Activated CD4-positive, alpha-beta T cell treated with anti-CD3 and anti-CD28 coated beads, Interleukin-10, Interleukin-2, amounts not matched to agents 100 ng/mL and 50 ng/mL, durations not matched to agents 16 hours and 8 hours (primary cell): ENCODE results near the gene RAB5A.
"Not testable (repeated sequence)": the region's sequence is repeated elsewhere in the genome, so short reads cannot be mapped to it uniquely, and the experiment has no call there.

Source experiments
- DNase-seq: peaks from one replicate; pipeline ENCODE4 v3.0.0-alpha.2; 2020

RAB5A gene

GRCh38 chr3:19950316-19950715 is 3.4 kb downstream of the RAB5A start:
- DNase-seq: no peak

GRCh38 chr3:19954676-19955075 is 7.8 kb downstream of the RAB5A start:
- DNase-seq: no peak

DNA sequence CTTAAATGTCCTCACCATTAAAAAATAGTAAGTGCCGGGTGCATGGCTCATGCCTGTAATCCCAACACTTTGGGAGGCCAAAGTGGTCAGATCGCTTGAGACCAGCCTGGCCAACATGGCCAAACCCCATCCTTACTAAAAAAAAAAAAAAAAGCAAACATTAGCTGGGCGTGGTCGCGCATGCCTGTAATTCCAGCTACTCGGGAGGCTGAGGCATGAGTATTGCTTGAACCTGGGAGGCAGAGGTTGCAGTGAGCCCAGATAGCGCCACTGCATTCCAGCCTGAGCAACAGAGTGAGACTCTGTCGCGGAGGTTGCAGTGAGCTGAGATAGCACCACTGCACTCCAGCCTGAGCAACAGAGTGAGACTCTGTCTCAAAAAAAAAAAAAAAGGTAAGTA is 10.5 kb downstream of the RAB5A start:
- not testable (repeated sequence) for DNase-seq

GRCh38 chr3:19959505-19959904 is 12.6 kb downstream of the RAB5A start:
- no peak for DNase-seq

DNA sequence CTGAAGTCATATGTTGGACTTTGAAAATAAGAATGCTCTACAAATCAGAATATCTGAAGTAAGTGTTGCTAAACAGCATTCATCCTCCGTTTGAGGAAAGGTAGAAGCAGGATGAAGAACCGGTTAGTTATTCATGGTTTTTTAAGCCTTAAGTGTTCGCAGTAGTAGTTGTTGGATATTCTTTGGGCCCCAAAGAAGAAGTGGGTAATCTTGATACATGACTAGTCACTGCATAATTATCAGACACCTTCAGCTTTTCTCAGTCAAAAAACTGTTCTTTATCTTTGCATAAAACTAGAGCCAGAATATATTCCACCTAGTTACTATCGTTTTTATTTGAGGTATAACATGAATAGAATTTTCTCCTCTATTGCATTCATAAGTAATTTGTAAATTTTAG is 13.8 kb downstream of the RAB5A start:
- no peak for DNase-seq

- no peak for DNase-seq
Observed at GRCh38 chr3:19961960-19962359, 15.1 kb downstream of the RAB5A start.

GRCh38 chr3:19967208-19967607 is 20.3 kb downstream of the RAB5A start:
- no peak for DNase-seq

- no peak for DNase-seq
Observed at GRCh38 chr3:19967812-19968211, 20.9 kb downstream of the RAB5A start.

DNA sequence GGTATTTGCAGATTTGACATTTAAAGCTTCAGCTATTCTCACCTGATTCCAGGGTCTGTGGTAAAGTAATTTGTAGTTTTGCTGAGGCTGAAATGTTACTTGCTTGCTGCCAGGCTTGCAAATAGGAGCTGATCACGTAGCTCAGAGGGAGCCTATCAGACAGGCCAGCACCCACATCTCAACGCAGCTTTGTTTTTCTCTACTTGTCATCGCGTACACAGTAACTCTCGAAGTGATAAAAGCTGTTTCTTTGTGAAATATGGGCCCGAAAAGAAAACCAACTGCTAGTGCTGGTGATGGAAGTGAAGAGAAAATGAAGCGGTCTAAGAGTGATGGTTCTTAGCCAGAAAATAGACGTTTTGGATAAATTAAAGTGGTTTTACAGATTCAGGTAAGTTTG is 23.4 kb downstream of the RAB5A start:
- DNase-seq: no peak

DNA sequence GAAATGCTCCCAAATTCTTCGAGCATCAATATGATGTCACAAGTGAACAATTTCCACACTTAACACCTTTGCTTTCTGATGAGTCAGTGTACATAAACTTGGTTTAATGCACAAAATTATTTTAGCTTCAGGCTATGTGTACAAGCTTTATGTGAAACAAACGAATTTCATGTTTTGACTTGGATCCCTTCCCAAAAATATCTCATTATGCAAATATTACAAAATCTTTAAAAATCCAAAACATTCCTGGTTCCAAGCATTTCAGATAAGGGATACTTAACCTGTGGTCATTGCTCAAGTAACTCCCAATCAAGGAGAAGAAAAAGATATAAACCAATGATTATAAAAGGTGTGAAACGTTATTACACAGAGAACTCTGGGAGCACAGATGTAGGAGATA is 25.2 kb downstream of the RAB5A start:
- DNase-seq: no peak

GRCh38 chr3:19988904-19989303 is 42.0 kb downstream of the RAB5A start:
- not testable (repeated sequence) for DNase-seq

DNA sequence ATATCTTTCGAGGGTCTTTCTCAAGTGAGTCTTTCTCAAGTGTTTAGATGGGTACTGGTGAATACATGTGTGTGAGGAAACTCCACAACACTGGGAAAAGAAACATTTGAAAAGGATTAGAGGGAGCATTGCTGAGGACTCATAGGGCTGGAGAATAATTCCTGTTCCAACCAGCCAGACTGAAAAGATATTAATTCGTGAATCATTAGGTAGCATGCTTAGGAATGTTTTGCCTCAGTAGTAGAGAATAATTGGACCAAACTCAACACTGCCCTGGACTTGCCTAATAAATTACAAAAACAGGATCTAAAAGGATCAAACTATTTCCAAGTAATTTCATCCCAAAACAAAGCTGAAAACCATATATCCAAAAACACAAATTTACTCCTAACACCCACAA is 47.9 kb downstream of the RAB5A start:
- DNase-seq: no peak

- DNase-seq: no peak
Observed at GRCh38 chr3:19997502-19997901, 50.6 kb downstream of the RAB5A start.

GRCh38 chr3:20001932-20002331 is 55.0 kb downstream of the RAB5A start:
- DNase-seq: no peak

DNA sequence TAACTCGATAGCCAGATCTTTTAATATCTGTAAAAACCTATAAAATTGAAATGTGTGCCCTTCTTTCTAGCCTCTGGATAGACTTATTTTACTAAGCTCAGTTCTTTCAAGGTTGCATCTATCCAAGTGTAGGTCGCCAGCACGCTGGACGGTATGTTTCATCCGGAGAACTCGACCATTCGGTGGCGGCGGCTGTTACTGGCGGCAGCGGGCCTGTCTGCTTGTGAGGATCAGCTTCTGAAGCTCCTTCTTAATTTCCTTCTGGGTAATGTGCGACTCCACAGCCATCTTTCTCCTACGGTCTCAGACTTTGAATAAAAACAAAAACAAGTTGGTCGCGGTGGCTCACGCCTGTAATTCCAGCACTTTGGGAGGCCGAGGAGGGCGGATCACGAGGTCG is 61.1 kb downstream of the RAB5A start:
- no peak for DNase-seq

GRCh38 chr3:20008646-20009045 is 61.7 kb downstream of the RAB5A start:
- no peak for DNase-seq

- no peak for DNase-seq
Observed at GRCh38 chr3:20012164-20012563, 65.3 kb downstream of the RAB5A start, which contains the start of gene PP2D1. Gene PP2D1 (minus strand): TSS chr3:20012264. CDS start chr3:20012072, 192 bp downstream.

DNA sequence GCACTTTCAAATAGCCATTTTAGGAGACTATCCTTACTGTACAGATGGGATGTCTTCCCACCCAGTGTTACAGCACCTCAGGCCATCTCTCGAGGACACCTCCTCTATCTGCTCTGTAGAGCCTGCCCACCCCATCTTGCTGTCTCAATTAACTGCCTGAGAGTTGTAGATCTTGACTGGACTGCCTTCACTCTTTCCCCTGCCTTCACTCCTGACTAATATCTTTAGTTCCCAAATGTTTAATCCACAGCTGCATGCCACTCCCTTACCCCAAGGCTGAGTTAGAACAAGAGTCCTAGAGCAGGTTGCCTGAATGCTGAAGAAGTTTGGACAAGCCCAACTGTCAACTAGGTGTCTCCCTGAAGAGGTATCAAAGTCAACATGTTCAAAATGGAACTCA is 66.5 kb downstream of the RAB5A start:
- peak; percentile 7 for DNase-seq

GRCh38 chr3:20015525-20015924 is 68.6 kb downstream of the RAB5A start:
- DNase-seq: no peak

DNA sequence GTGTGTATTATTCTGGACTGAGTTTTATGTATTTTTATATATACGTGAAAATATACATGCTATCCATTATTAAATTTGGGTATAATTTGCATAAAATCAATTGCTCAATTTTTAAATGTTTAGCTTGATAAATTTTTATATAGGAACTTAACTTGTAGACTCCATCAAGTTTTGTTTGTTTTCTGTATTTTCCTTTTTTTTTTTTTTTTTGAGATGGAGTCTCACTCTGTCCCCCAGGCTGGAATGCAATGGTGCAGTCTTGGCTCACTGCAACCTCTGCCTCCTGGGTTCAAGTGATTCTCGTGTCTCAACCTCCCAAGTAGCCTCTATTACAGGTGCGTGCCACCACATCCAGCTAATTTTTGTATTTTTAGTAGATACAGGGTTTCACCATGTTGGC is 69.2 kb downstream of the RAB5A start:
- not testable (repeated sequence) for DNase-seq

DNA sequence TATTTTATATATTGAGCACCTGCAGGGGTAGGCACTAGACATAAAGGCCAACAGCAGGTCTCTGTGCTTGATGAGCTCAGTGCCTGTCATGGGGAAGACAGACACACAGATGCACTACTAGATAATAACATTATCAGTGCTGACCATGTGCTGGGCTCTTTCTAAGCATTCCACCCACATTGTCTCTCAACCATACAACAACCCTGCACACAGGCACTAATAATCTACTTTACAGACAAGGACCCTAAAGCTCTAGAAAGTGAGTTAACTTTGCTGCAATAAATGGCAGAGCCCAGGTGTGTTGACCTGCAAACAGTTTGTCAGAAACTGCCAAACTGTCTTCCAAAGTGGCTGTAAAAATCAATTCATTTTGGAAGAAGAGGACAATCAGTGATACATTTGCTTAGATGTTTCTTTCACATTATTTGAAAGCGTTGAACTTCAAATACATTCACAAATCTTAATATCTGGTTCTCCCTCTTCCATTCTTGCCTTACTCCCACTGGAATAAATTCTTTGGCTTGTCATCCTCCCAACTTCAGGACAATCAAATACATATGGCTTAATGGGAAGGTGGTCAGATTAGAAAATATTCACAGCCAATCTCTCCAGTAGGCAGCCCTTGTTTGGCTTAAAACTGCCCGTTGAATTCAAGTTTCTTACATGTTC is 76.2 kb downstream of the RAB5A start:
- DNase-seq: no peak

DNA sequence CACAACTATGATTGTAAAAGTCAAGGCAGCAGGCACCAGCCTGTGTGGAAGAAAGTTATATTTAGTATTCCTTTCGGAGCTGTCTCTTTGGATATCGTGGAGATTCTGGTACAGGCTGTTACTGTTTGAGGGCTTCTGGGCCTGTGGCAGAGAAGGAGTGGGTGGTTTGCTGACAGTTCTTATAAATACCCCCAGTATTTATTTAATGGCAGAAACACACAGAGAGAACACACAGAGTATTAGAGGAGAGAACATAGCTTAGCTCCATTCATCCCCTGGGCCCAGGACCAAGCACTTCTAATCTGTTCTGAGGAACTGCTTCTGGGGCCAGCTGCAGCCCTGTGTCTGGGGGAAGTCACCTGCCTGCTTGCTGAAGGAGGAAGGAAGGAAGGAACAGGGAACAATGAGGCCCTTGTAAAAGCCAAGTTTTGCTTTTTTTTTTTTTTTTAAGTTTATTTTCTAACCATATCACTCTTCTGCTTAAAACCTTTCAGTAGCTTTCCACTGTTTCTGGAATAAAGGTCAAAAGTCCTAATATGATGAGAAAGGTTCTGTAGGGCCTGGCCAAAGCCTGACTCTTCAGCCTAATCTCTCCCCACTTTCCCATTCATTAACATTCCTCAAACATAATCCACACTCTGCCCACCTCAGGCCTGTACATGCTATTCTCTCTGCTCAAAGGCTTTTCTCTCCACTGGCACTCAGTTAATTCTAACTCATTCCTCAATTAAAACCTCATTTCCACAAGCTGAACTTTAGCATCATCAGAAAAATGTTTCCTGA is 76.9 kb downstream of the RAB5A start:
- no peak for DNase-seq

- no peak for DNase-seq
Observed at GRCh38 chr3:20027136-20027535, 80.2 kb downstream of the RAB5A start.

GRCh38 chr3:20028905-20029331 is 82.0 kb downstream of the RAB5A start:
- no peak for DNase-seq

- not testable (repeated sequence) for DNase-seq
Observed at GRCh38 chr3:20031939-20032338, 85.0 kb downstream of the RAB5A start.
